HEK293 (cell line): ENCODE measurements around the gene NLRX1.
A peak's percentile ranks its signal among the peaks of the same experiment; 100 is the strongest.

Source experiments
- HOXD13 ChIP-seq: sonication (generic); formaldehyde crosslinking; IDR thresholded peaks from 2 replicates; pipeline ENCODE4 v1.8.0; 2022; ENCODE audit warnings: missing genetic modification reagents, borderline replicate concordance
- IKZF3 ChIP-seq: fragments of 450-650 bp; IDR thresholded peaks from 2 replicates; pipeline ENCODE4 v1.5.0; 2018; ENCODE audit warnings: missing biosample characterization, mild to moderate bottlenecking, missing genetic modification characterization, moderate library complexity
- INSM2 ChIP-seq: fragments of 450-650 bp; formaldehyde crosslinking; IDR thresholded peaks from 2 replicates; pipeline ENCODE4 v1.5.1; 2016; ENCODE audit warnings: missing biosample characterization, missing genetic modification characterization
- MYNN ChIP-seq: fragments of 450-650 bp; formaldehyde crosslinking; IDR thresholded peaks from 2 replicates; pipeline ENCODE4 v1.5.1; 2016; ENCODE audit warnings: missing biosample characterization, missing genetic modification characterization, borderline replicate concordance
- OSR2 ChIP-seq: fragments of 450-650 bp; formaldehyde crosslinking; IDR thresholded peaks from 2 replicates; pipeline ENCODE4 v1.5.1; 2016; ENCODE audit warnings: missing biosample characterization, missing genetic modification characterization
- SCRT1 ChIP-seq: fragments of 450-650 bp; formaldehyde crosslinking; IDR thresholded peaks from 2 replicates; pipeline ENCODE4 v1.5.1; 2016; ENCODE audit warnings: missing biosample characterization, missing genetic modification characterization, borderline replicate concordance
- TRIM28 ChIP-seq: IDR thresholded peaks from 2 replicates; pipeline ENCODE4 v1.6.1; 2011; ENCODE audit warnings: low read length, control low read depth, borderline replicate concordance
- ZBTB20 ChIP-seq: fragments of 450-650 bp; formaldehyde crosslinking; IDR thresholded peaks from 2 replicates; pipeline ENCODE4 v1.5.1; 2016; ENCODE audit warnings: missing biosample characterization, missing genetic modification characterization
- ZFHX2 ChIP-seq: fragments of 450-650 bp; formaldehyde crosslinking; conservative IDR thresholded peaks from 2 replicates; pipeline ENCODE4 v1.5.1; 2016; ENCODE audit warnings: missing biosample characterization, missing genetic modification characterization
- ZNF155 ChIP-seq: fragments of 450-650 bp; formaldehyde crosslinking; IDR thresholded peaks from 2 replicates; pipeline ENCODE4 v1.5.1; 2016; ENCODE audit warnings: missing biosample characterization, missing genetic modification characterization
- ZNF211 ChIP-seq: fragments of 450-650 bp; formaldehyde crosslinking; IDR thresholded peaks from 2 replicates; pipeline ENCODE4 v1.5.1; 2016; ENCODE audit warnings: low read depth, missing biosample characterization, missing genetic modification characterization
- ZNF221 ChIP-seq: fragments of 450-650 bp; formaldehyde crosslinking; IDR thresholded peaks from 2 replicates; pipeline ENCODE4 v1.5.1; 2017; ENCODE audit warnings: missing biosample characterization, missing genetic modification characterization, borderline replicate concordance
- ZNF341 ChIP-seq: fragments of 450-650 bp; formaldehyde crosslinking; IDR thresholded peaks from 2 replicates; pipeline ENCODE4; 2016; ENCODE audit warnings: low read depth, missing biosample characterization, missing genetic modification characterization
- ZNF501 ChIP-seq: fragments of 450-650 bp; formaldehyde crosslinking; IDR thresholded peaks from 2 replicates; pipeline ENCODE4 v1.5.1; 2016; ENCODE audit warnings: missing biosample characterization, missing genetic modification characterization
- ZNF701 ChIP-seq: fragments of 450-650 bp; formaldehyde crosslinking; IDR thresholded peaks from 2 replicates; pipeline ENCODE4 v1.5.1; 2016; ENCODE audit warnings: missing biosample characterization, missing genetic modification characterization
- ZSCAN5A ChIP-seq: fragments of 450-650 bp; formaldehyde crosslinking; IDR thresholded peaks from 2 replicates; pipeline ENCODE4 v1.5.1; 2016; ENCODE audit warnings: missing biosample characterization, missing genetic modification characterization
- TF ChIP-seq, protein P1 (sequence below): fragments of 450-650 bp; formaldehyde crosslinking; IDR thresholded peaks from 2 replicates; pipeline ENCODE4 v1.5.1; 2016; ENCODE audit warnings: missing biosample characterization, missing genetic modification characterization
- TF ChIP-seq, protein P2 (sequence below): fragments of 450-650 bp; formaldehyde crosslinking; IDR thresholded peaks from 2 replicates; pipeline ENCODE4 v1.5.1; 2017; ENCODE audit warnings: missing biosample characterization, mild to moderate bottlenecking, missing genetic modification characterization, moderate library complexity
- TF ChIP-seq, protein P3 (sequence below): fragments of 450-650 bp; formaldehyde crosslinking; IDR thresholded peaks from 2 replicates; pipeline ENCODE4 v1.5.1; 2016; ENCODE audit warnings: missing biosample characterization, missing genetic modification characterization
- TF ChIP-seq, protein P4 (sequence below): fragments of 450-650 bp; formaldehyde crosslinking; IDR thresholded peaks from 2 replicates; pipeline ENCODE4 v1.5.1; 2016; ENCODE audit warnings: missing biosample characterization, missing genetic modification characterization
- TF ChIP-seq, protein P5 (sequence below): fragments of 450-650 bp; formaldehyde crosslinking; IDR thresholded peaks from 2 replicates; pipeline ENCODE4 v1.5.1; 2016; ENCODE audit warnings: missing biosample characterization, missing genetic modification characterization, borderline replicate concordance
- TF ChIP-seq, protein P6 (sequence below): fragments of 450-650 bp; formaldehyde crosslinking; IDR thresholded peaks from 2 replicates; pipeline ENCODE4 v1.5.1; 2016; ENCODE audit warnings: missing biosample characterization, missing genetic modification characterization

NLRX1 gene

GRCh38 chr11:119168471-119169281, at the start of gene NLRX1 (continued):
- peak; percentile 63; the same call in 1 of the 2 replicates for TF ChIP-seq TRIM28
- no peak for TF ChIP-seq ZNF211 (tag by site-specific recombination)
- TF ChIP-seq ZNF155 (tag by site-specific recombination): no peak
- no peak; the same call in 1 of the 2 replicates for TF ChIP-seq ZSCAN5A (tag by site-specific recombination)
- TF ChIP-seq, protein P1, sequence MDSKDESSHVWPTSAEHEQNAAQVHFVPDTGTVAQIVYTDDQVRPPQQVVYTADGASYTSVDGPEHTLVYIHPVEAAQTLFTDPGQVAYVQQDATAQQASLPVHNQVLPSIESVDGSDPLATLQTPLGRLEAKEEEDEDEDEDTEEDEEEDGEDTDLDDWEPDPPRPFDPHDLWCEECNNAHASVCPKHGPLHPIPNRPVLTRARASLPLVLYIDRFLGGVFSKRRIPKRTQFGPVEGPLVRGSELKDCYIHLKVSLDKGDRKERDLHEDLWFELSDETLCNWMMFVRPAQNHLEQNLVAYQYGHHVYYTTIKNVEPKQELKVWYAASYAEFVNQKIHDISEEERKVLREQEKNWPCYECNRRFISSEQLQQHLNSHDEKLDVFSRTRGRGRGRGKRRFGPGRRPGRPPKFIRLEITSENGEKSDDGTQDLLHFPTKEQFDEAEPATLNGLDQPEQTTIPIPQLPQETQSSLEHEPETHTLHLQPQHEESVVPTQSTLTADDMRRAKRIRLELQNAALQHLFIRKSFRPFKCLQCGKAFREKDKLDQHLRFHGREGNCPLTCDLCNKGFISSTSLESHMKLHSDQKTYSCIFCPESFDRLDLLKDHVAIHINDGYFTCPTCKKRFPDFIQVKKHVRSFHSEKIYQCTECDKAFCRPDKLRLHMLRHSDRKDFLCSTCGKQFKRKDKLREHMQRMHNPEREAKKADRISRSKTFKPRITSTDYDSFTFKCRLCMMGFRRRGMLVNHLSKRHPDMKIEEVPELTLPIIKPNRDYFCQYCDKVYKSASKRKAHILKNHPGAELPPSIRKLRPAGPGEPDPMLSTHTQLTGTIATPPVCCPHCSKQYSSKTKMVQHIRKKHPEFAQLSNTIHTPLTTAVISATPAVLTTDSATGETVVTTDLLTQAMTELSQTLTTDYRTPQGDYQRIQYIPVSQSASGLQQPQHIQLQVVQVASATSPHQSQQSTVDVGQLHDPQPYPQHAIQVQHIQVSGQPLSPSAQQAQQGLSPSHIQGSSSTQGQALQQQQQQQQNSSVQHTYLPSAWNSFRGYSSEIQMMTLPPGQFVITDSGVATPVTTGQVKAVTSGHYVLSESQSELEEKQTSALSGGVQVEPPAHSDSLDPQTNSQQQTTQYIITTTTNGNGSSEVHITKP (tag by site-specific recombination): 0 out of 2 replicates have a peak, but pooled peaks have one; percentile 30
- no peak for TF ChIP-seq OSR2 (tag by site-specific recombination)
- TF ChIP-seq, protein P2, sequence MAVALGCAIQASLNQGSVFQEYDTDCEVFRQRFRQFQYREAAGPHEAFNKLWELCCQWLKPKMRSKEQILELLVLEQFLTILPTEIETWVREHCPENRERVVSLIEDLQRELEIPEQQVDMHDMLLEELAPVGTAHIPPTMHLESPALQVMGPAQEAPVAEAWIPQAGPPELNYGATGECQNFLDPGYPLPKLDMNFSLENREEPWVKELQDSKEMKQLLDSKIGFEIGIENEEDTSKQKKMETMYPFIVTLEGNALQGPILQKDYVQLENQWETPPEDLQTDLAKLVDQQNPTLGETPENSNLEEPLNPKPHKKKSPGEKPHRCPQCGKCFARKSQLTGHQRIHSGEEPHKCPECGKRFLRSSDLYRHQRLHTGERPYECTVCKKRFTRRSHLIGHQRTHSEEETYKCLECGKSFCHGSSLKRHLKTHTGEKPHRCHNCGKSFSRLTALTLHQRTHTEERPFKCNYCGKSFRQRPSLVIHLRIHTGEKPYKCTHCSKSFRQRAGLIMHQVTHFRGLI (tag by site-specific recombination): peak; percentile 70
- no peak for TF ChIP-seq INSM2 (tag by site-specific recombination)
- TF ChIP-seq, protein P3, sequence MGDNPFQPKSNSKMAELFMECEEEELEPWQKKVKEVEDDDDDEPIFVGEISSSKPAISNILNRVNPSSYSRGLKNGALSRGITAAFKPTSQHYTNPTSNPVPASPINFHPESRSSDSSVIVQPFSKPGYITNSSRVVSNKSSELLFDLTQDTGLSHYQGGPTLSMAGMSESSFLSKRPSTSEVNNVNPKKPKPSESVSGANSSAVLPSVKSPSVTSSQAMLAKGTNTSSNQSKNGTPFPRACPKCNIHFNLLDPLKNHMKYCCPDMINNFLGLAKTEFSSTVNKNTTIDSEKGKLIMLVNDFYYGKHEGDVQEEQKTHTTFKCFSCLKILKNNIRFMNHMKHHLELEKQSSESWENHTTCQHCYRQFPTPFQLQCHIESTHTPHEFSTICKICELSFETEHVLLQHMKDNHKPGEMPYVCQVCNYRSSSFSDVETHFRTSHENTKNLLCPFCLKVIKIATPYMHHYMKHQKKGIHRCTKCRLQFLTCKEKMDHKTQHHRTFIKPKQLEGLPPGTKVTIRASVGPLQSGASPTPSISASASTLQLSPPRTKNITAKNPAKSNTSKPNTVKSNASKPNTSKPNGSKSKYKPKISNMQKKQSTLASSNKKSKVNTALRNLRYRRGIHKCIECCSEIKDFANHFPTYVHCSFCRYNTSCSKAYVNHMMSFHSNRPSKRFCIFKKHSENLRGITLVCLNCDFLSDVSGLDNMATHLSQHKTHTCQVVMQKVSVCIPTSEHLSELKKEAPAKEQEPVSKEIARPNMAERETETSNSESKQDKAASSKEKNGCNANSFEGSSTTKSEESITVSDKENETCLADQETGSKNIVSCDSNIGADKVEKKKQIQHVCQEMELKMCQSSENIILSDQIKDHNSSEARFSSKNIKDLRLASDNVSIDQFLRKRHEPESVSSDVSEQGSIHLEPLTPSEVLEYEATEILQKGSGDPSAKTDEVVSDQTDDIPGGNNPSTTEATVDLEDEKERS (tag by site-specific recombination): peak; percentile 91; the same call in 1 of the 2 replicates
- TF ChIP-seq ZBTB20 (tag by site-specific recombination): peak; percentile 56; the same call in 1 of the 2 replicates
- no peak for TF ChIP-seq SCRT1 (tag by site-specific recombination)
- no peak for TF ChIP-seq MYNN (tag by site-specific recombination)
- TF ChIP-seq, protein P4, sequence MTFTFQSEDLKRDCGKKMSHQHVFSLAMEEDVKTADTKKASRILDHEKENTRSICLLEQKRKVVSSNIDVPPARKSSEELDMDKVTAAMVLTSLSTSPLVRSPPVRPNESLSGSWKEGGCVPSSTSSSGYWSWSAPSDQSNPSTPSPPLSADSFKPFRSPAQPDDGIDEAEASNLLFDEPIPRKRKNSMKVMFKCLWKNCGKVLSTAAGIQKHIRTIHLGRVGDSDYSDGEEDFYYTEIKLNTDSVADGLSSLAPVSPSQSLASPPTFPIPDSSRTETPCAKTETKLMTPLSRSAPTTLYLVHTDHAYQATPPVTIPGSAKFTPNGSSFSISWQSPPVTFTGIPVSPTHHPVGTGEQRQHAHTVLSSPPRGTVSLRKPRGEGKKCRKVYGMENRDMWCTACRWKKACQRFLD: no peak
- no peak for TF ChIP-seq ZNF221 (tag by site-specific recombination)
- TF ChIP-seq IKZF3: no peak
- no peak for TF ChIP-seq ZNF701 (tag by site-specific recombination)
- TF ChIP-seq, protein P5, sequence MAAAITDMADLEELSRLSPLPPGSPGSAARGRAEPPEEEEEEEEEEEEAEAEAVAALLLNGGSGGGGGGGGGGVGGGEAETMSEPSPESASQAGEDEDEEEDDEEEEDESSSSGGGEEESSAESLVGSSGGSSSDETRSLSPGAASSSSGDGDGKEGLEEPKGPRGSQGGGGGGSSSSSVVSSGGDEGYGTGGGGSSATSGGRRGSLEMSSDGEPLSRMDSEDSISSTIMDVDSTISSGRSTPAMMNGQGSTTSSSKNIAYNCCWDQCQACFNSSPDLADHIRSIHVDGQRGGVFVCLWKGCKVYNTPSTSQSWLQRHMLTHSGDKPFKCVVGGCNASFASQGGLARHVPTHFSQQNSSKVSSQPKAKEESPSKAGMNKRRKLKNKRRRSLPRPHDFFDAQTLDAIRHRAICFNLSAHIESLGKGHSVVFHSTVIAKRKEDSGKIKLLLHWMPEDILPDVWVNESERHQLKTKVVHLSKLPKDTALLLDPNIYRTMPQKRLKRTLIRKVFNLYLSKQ (tag by site-specific recombination): no peak
- TF ChIP-seq ZNF501 (tag by site-specific recombination): no peak
- TF ChIP-seq ZFHX2: 0 out of 2 replicates have a peak, but pooled peaks have one; percentile 23
- TF ChIP-seq, protein P6, sequence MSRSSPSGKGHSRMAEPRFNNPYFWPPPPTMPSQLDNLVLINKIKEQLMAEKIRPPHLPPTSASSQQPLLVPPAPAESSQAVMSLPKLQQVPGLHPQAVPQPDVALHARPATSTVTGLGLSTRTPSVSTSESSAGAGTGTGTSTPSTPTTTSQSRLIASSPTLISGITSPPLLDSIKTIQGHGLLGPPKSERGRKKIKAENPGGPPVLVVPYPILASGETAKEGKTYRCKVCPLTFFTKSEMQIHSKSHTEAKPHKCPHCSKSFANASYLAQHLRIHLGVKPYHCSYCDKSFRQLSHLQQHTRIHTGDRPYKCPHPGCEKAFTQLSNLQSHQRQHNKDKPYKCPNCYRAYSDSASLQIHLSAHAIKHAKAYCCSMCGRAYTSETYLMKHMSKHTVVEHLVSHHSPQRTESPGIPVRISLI (tag by site-specific recombination): no peak
- peak; percentile 22; the same call in 1 of the 2 replicates for TF ChIP-seq ZNF341 (tag by site-specific recombination)
- TF ChIP-seq HOXD13 (CRISPR knock-in tag): no peak
